Thyroid gland (tissue), 4 donors: ENCODE measurements around the gene POU6F2. TPM values are rescaled to one million over a fixed set of nuclear protein-coding genes. Genes with fewer than 3 reads are reported as not detected.

Experiments
- DNase-seq, 2 donors: peaks; one replicate each; pipeline ENCODE4 v3.0.0-alpha.2; 2019
- H3K27ac ChIP-seq, 3 donors: fragments of 200-600 bp; sonication (generic); 1 replicate in 2 of 3; 2 replicates in 1 of 3; pipeline ENCODE4 v1.5.1; 2016 to 2019; ENCODE audit warnings: mild to moderate bottlenecking in 1 of 3, moderate library complexity in 1 of 3
- H3K27me3 ChIP-seq: fragments of 200-600 bp; sonication (generic); one replicate; pipeline ENCODE4 v1.5.1; 2019
- H3K36me3 ChIP-seq, 2 donors: fragments of 200-600 bp; sonication (generic); one replicate each; pipeline ENCODE4 v1.5.1; 2016 to 2019
- H3K4me1 ChIP-seq, 2 donors: fragments of 200-600 bp; sonication (generic); one replicate each; pipeline ENCODE4 v1.5.1; 2017 to 2019
- H3K4me3 ChIP-seq, 3 donors: fragments of 200-600 bp; sonication (generic); replicated peaks in 1 of 3; 1 replicate in 2 of 3; 2 replicates in 1 of 3; pipeline ENCODE4 v1.5.1; 2016; ENCODE audit warnings: mild to moderate bottlenecking in 1 of 3
- H3K9me3 ChIP-seq: fragments of 200-600 bp; sonication (generic); one replicate; pipeline ENCODE4 v1.5.1; 2017
- CTCF ChIP-seq, 6 experiments: fragments of 200-600 bp in 3 of 6; fragments of 450-650 bp in 3 of 6; sonication (generic) in 3 of 6; IDR thresholded peaks; one replicate each; pipeline ENCODE4 v1.5.1; 2016 to 2019; ENCODE audit warnings: antibody characterized with exemption in 6 of 6, mild to moderate bottlenecking in 2 of 6, inconsistent platforms in 1 of 6, moderate library complexity in 1 of 6
- POLR2A ChIP-seq, 2 donors: fragments of 450-650 bp; IDR thresholded peaks; one replicate each; pipeline ENCODE4 v1.6.1; 2017; ENCODE audit warnings: antibody characterized with exemption in 2 of 2, mild to moderate bottlenecking in 2 of 2, moderate library complexity in 1 of 2
- WGBS, 2 donors: methylation state at CpG; one replicate each; pipeline ENCODE4 v1.1.5; 2017; 5-methylcytosine and 5-hydroxymethylcytosine counted together
- intact Hi-C: fragments of 100-400 bp; cut with DNase I; formaldehyde crosslinking; loops from one replicate; pipeline ENCODE4 v1.15.1; 2023
- total RNA-seq, 4 donors: library from RNA; depleted of rRNA; stranded (reverse); fragments of >200 nt; gene quantifications; one replicate each; pipeline ENCODE4 v1.2.3, GENCODE V29; 2016

POU6F2 gene
- total RNA-seq, 4 donors from 2014 or later: 0.33 TPM; not detected in 3

DNA sequence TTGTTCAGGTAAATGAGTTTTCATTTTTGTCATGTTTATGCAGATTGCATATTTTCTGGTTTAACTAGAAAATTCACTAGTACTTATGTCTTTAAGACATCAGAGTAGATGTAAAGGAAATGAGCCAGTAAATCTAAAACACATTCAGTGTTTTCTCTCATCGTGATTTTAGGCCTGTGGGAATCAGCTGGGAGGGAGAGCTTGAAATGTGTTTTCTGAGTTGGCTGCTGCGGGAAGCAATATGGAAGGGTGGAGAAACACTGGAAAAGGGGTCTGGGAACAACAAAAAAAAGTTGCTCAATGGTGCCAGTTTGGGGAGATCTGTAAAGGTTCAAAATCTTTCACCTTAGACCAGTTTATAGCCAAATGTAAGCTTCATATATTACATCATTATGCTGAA is 284.1 kb downstream of the POU6F2 start:
- no peaks in the 10 kb centered on the region for H3K9me3 ChIP-seq
- no peaks in the 10 kb centered on the region for H3K4me1 ChIP-seq
- 64 to 85% methylated on average over 2 of the region's 2 CpGs for WGBS, 2 donors
- H3K4me3 ChIP-seq: no peak overlapping the region
- H3K27ac ChIP-seq: no peak overlapping the region
- DNase-seq: no peak
- no peak for TF ChIP-seq POLR2A (IDR thresholded peaks at IDR 0.05)
- no peaks in the 10 kb centered on the region for H3K36me3 ChIP-seq
- intact Hi-C loops: no loop called here
- H3K27me3 ChIP-seq: no peaks in the 10 kb centered on the region

- DNase-seq: no peak
- H3K36me3 ChIP-seq: no peaks in the 10 kb centered on the region
- WGBS, 2 donors: 62 to 79% methylated on average over 9 of the region's 9 CpGs
- intact Hi-C loops: no loop called here
- H3K27me3 ChIP-seq: no peaks in the 10 kb centered on the region
- H3K27ac ChIP-seq: no peak overlapping the region
- H3K4me1 ChIP-seq: no peaks in the 10 kb centered on the region
- no peaks in the 10 kb centered on the region for H3K9me3 ChIP-seq
- H3K4me3 ChIP-seq: no peak overlapping the region
- TF ChIP-seq POLR2A (IDR thresholded peaks at IDR 0.05) (no peak), CTCF (IDR thresholded peaks at IDR 0.05) (no peak)
Observed at GRCh38 chr7:39265641-39266591, 288.2 kb downstream of the POU6F2 start.

DNA sequence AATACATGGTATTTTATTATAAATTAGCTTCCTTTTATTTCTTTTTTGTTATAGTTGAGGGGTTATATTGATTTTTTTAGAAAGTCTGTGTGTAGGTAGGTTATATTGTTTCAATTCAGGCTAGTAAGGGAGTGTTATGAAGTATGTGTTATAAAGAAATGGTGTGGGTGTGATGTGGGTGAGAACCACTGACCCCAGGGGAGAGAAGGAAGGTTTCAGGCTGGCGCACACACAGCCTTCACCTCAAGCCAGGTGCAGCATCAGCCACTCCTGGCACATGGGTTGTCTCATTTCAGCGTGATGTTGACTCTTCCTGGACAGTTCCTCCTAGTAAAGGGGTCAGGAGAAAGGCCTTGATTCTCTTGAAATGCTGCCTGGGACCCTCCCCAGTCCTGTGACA is 291.3 kb downstream of the POU6F2 start:
- no peak for DNase-seq
- intact Hi-C loops: no loop called here
- Histone ChIP-seq H3K4me1 (no peaks in the 10 kb centered on the region), H3K4me3 (no peak overlapping the region), H3K36me3 (no peaks in the 10 kb centered on the region), H3K27me3 (no peaks in the 10 kb centered on the region), H3K27ac (no peak overlapping the region), H3K9me3 (no peaks in the 10 kb centered on the region)
- 71 to 95% methylated on average over 2 of the region's 2 CpGs for WGBS, 2 donors
- no peak for TF ChIP-seq POLR2A (IDR thresholded peaks at IDR 0.05)
- no peak for TF ChIP-seq CTCF (IDR thresholded peaks at IDR 0.05)

DNA sequence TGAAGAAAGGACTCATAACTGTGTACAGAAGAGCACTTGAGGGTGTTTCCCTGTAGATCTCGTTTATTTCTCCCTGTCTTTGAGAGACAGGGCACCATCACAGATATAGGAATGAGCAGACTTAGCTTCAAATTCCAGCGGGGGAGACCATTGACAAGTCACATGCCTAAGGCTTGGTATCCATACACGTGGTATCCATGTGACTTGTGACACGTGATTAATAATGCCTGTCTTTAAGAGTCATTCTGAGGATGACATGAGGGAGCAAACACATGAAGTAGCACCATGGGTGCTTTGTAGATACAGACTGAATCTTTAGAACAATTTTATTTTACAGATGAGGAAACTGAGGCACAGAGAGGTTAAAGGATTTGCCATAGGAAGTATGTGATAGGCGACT is 292.3 kb downstream of the POU6F2 start:
- H3K4me3 ChIP-seq: no peak overlapping the region
- TF ChIP-seq POLR2A (IDR thresholded peaks at IDR 0.05): no peak
- TF ChIP-seq CTCF (IDR thresholded peaks at IDR 0.05): no peak
- no peaks in the 10 kb centered on the region for H3K36me3 ChIP-seq
- DNase-seq: no peak
- 76 to 82% methylated on average over 5 of the region's 5 CpGs for WGBS, 2 donors
- intact Hi-C loops: no loop called here
- H3K4me1 ChIP-seq: no peaks in the 10 kb centered on the region
- H3K27ac ChIP-seq: no peak overlapping the region
- H3K27me3 ChIP-seq: no peaks in the 10 kb centered on the region
- no peaks in the 10 kb centered on the region for H3K9me3 ChIP-seq

DNA sequence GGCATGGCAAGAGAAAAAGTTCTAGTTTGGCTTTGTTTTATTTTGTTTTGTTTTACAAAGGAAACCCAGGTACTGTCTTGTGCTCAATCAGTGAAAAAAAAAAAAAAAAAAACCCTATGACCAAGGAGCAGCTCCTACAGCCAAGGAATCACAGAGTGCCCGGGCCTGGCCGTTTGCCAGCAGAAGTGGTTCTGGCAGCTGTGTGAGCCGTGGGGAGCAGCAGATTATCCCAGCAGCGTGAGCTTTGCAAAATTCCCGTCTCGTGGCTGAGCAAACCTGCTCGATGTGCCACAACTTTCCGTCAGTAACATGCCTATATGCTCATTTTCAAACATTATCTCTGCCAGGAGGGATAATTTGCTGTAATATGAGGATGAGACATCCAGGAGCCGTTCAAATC is 293.7 kb downstream of the POU6F2 start:
- no peak overlapping the region for H3K4me3 ChIP-seq
- intact Hi-C loops: no loop called here
- H3K36me3 ChIP-seq: no peaks in the 10 kb centered on the region
- H3K4me1 ChIP-seq: no peaks in the 10 kb centered on the region
- H3K27me3 ChIP-seq: no peaks in the 10 kb centered on the region
- no peak overlapping the region for H3K27ac ChIP-seq
- WGBS, 2 donors: 14 to 15% methylated on average over 9 of the region's 9 CpGs
- DNase-seq: peak; percentile 88 to 92
- H3K9me3 ChIP-seq: no peaks in the 10 kb centered on the region
- TF ChIP-seq POLR2A (IDR thresholded peaks at IDR 0.05) (no peak), CTCF (IDR thresholded peaks at IDR 0.05) (no peak)
